ENCODE results near the gene CDK4.

The CDK4 gene

DNA sequence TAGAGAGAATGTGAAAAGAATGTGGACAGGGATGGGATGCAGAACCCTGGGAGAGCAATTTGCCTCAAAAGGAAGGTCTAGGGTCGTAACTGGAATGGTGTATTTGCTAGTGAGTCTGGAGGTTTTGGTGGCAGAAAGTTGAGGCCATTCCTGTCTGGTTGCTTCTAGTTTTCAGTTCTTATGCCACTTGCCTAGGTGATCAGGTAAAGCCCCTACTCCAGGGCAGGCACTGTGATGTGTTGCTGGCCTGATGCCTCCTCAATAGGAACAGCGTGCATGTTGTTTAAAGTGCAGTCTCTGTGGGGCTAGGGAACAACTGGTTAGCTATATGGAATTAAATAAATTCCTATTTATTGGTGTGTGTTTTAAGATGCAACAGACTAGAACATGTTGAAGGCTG, 51.8 kb downstream of the CDK4 start:
- no peak for DNase-seq (ENCODE audit: low spot score)

DNA sequence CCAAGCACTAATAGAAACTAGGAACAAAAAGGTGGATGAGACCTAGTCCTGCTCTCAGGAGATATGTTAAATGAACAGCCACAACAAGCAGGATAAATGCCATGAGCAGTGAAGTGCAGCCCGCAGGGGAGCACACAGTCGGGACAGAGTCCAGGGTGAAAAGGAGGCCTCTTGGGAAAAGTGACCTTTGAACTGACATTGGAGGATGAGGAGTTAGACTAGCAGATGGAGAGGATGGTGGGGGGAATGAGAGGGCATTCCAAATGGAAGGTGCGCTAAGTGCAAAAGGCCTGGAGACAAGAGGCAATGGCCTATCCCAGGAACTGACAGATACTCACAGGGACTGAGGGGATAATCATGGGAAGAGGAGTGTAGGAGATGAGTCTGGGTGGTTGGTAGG, 53.7 kb downstream of the CDK4 start:
- DNase-seq (ENCODE audit: low spot score), result no peak

Measured in AG20443 (cell line).